Immature natural killer cell (primary cell): ENCODE data around the gene ZMYND8. TPM values are rescaled to one million over a fixed set of nuclear protein-coding genes. Genes with fewer than 3 reads are reported as not detected.

Experiments
- DNase-seq, 3 donors: peaks; one replicate each; pipeline ENCODE4 v3.0.0; 2022; ENCODE audit warnings: mixed read lengths in 1 of 3
- H3K27ac Mint-ChIP-seq, 6 donors: one replicate each; pipeline ENCODE4 v1.8.0; 2020; ENCODE audit warnings: mixed read lengths in 6 of 6, mild to moderate bottlenecking in 5 of 6, inconsistent platforms in 4 of 6, moderate library complexity in 3 of 6
- H3K27me3 Mint-ChIP-seq, 3 donors: one replicate each; pipeline ENCODE4 v1.8.0; 2020 to 2021; ENCODE audit warnings: low read depth in 3 of 3, mild to moderate bottlenecking in 3 of 3, mixed read lengths in 3 of 3, moderate library complexity in 3 of 3, inconsistent platforms in 1 of 3
- H3K36me3 Mint-ChIP-seq, 3 donors: one replicate each; pipeline ENCODE4 v1.8.0; 2020; ENCODE audit warnings: mixed read lengths in 3 of 3, inconsistent platforms in 2 of 3, mild to moderate bottlenecking in 2 of 3
- H3K4me1 Mint-ChIP-seq, 2 donors: one replicate each; pipeline ENCODE4 v1.8.0; 2020; ENCODE audit warnings: inconsistent platforms in 2 of 2, mild to moderate bottlenecking in 2 of 2, mixed read lengths in 2 of 2, moderate library complexity in 1 of 2
- H3K4me3 Mint-ChIP-seq, 5 donors: one replicate each; pipeline ENCODE4 v1.8.0; 2020; ENCODE audit warnings: mild to moderate bottlenecking in 5 of 5, mixed read lengths in 5 of 5, inconsistent platforms in 3 of 5, moderate library complexity in 3 of 5
- H3K9me3 Mint-ChIP-seq, 6 donors: one replicate each; pipeline ENCODE4 v1.8.0; 2020; ENCODE audit warnings: mild to moderate bottlenecking in 6 of 6, mixed read lengths in 6 of 6, inconsistent platforms in 4 of 6, moderate library complexity in 3 of 6
- polyA plus RNA-seq, 3 donors: library from polyadenylated mRNA; unstranded; fragments of 300-500 nt; fragmentation: Illumina TruSeq; gene quantifications; one replicate each; pipeline ENCODE4 v1.2.3, GENCODE V29; 2021

ZMYND8 gene
- polyA plus RNA-seq, 3 donors from 2014 or later, result 3.4 to 16.9 (median 5.1) TPM

- Mint-ChIP-seq H3K27me3 (peaks cover 0 to 1% (median 0%) of the 10 kb centered on the region in 3 donors), H3K36me3 (peaks cover 0 to 5% (median 3%) of the 10 kb centered on the region in 3 donors), H3K9me3 (no peaks in the 10 kb centered on the region), H3K4me3 (no peak overlapping the region), H3K27ac (peak overlapping the region in 3 of 6 donors; percentile 3 to 48 (median 16)), H3K4me1 (peaks cover 49 to 69% of the 10 kb centered on the region in 2 donors)
- no peak for DNase-seq
Observed at GRCh38 chr20:47325242-47325641, 31.3 kb downstream of the ZMYND8 start.

- Mint-ChIP-seq H3K9me3 (no peaks in the 10 kb centered on the region), H3K4me1 (peaks cover 73 to 82% of the 10 kb centered on the region in 2 donors), H3K27ac (peak overlapping the region; percentile 18 to 83 (median 74)), H3K27me3 (peaks cover 0 to 5% (median 3%) of the 10 kb centered on the region in 3 donors), H3K36me3 (peaks cover 0 to 5% (median 0%) of the 10 kb centered on the region in 3 donors), H3K4me3 (no peak overlapping the region)
- no peak for DNase-seq
Observed at GRCh38 chr20:47320990-47321805, 35.3 kb downstream of the ZMYND8 start.

GRCh38 chr20:47319517-47320252 lies 36.8 kb downstream of the ZMYND8 start:
- H3K27me3 Mint-ChIP-seq, result peaks cover 0 to 5% (median 3%) of the 10 kb centered on the region in 3 donors
- no peaks in the 10 kb centered on the region for H3K9me3 Mint-ChIP-seq
- peak overlapping the region; percentile 33 to 79 (median 59) for H3K4me3 Mint-ChIP-seq
- H3K27ac Mint-ChIP-seq, result peak overlapping the region; percentile 75 to 96 (median 89)
- DNase-seq, result no peak
- H3K4me1 Mint-ChIP-seq, result peaks cover 83 to 88% of the 10 kb centered on the region in 2 donors
- peaks cover 0 to 3% (median 0%) of the 10 kb centered on the region in 3 donors for H3K36me3 Mint-ChIP-seq

- H3K4me1 Mint-ChIP-seq, result peaks cover 84 to 89% of the 10 kb centered on the region in 2 donors
Observed at GRCh38 chr20:47318586-47319516, 37.6 kb downstream of the ZMYND8 start.

GRCh38 chr20:47318027-47318585 lies 38.4 kb downstream of the ZMYND8 start:
- no peak for DNase-seq
- H3K27ac Mint-ChIP-seq, result peak overlapping the region; percentile 75 to 96 (median 89)
- H3K4me3 Mint-ChIP-seq, result peak overlapping the region; percentile 7 to 79 (median 59)
- peaks cover 76 to 83% of the 10 kb centered on the region in 2 donors for H3K4me1 Mint-ChIP-seq
- peaks cover 0 to 3% (median 0%) of the 10 kb centered on the region in 3 donors for H3K36me3 Mint-ChIP-seq
- H3K27me3 Mint-ChIP-seq, result peaks cover 0 to 5% (median 1%) of the 10 kb centered on the region in 3 donors
- H3K9me3 Mint-ChIP-seq, result no peaks in the 10 kb centered on the region

More at GRCh38 chr20:47318586-47319516, 37.6 kb downstream of the ZMYND8 start:
- DNase-seq, result no peak
- Mint-ChIP-seq H3K27me3 (peaks cover 0 to 5% (median 3%) of the 10 kb centered on the region in 3 donors), H3K9me3 (no peaks in the 10 kb centered on the region), H3K4me3 (peak overlapping the region; percentile 57 to 79 (median 59)), H3K27ac (peak overlapping the region; percentile 75 to 96 (median 89)), H3K36me3 (peaks cover 0 to 3% (median 0%) of the 10 kb centered on the region in 3 donors)

- Mint-ChIP-seq H3K27ac (peak overlapping the region; percentile 75 to 96 (median 89)), H3K27me3 (peaks cover 0 to 5% (median 1%) of the 10 kb centered on the region in 3 donors), H3K4me3 (peak overlapping the region; percentile 7 to 79 (median 59)), H3K9me3 (no peaks in the 10 kb centered on the region), H3K4me1 (peaks cover 68 to 82% of the 10 kb centered on the region in 2 donors), H3K36me3 (no peaks in the 10 kb centered on the region)
- DNase-seq, result peak; percentile 39 to 48 (median 43)
Observed at GRCh38 chr20:47317127-47317895, 39.2 kb downstream of the ZMYND8 start.

- Mint-ChIP-seq H3K36me3 (no peaks in the 10 kb centered on the region), H3K4me3 (peak overlapping the region; percentile 6 to 59 (median 8)), H3K27ac (peak overlapping the region; percentile 75 to 96 (median 89)), H3K27me3 (peaks cover 0 to 5% (median 1%) of the 10 kb centered on the region in 3 donors), H3K9me3 (no peaks in the 10 kb centered on the region), H3K4me1 (peaks cover 72 to 82% of the 10 kb centered on the region in 2 donors)
- DNase-seq, result no peak
Observed at GRCh38 chr20:47316776-47317126, 39.7 kb downstream of the ZMYND8 start.

- peaks cover 0 to 4% (median 0%) of the 10 kb centered on the region in 3 donors for H3K36me3 Mint-ChIP-seq
- no peak for DNase-seq
- peaks cover 0 to 7% (median 1%) of the 10 kb centered on the region in 3 donors for H3K27me3 Mint-ChIP-seq
- peaks cover 67 to 79% of the 10 kb centered on the region in 2 donors for H3K4me1 Mint-ChIP-seq
- H3K9me3 Mint-ChIP-seq, result no peaks in the 10 kb centered on the region
- H3K27ac Mint-ChIP-seq, result peak overlapping the region; percentile 30 to 90 (median 73)
- H3K4me3 Mint-ChIP-seq, result no peak overlapping the region
Observed at GRCh38 chr20:47315339-47316056, 41.0 kb downstream of the ZMYND8 start.

- Mint-ChIP-seq H3K27ac (peak overlapping the region in 5 of 6 donors; percentile 35 to 90 (median 73)), H3K9me3 (no peaks in the 10 kb centered on the region), H3K36me3 (peaks cover 0 to 4% (median 0%) of the 10 kb centered on the region in 3 donors), H3K27me3 (peaks cover 0 to 7% (median under 1%) of the 10 kb centered on the region in 3 donors), H3K4me3 (no peak overlapping the region), H3K4me1 (peaks cover 63 to 72% of the 10 kb centered on the region in 2 donors)
- no peak for DNase-seq
Observed at GRCh38 chr20:47314647-47315338, 41.7 kb downstream of the ZMYND8 start.

- Mint-ChIP-seq H3K9me3 (no peaks in the 10 kb centered on the region), H3K36me3 (peaks cover 0 to 4% (median 0%) of the 10 kb centered on the region in 3 donors), H3K27me3 (peaks cover 0 to 2% (median 0%) of the 10 kb centered on the region in 3 donors), H3K4me3 (no peak overlapping the region), H3K4me1 (peaks cover 36 to 45% of the 10 kb centered on the region in 2 donors), H3K27ac (peak overlapping the region in 1 of 6 donors; percentile 55)
- DNase-seq, result no peak
Observed at GRCh38 chr20:47311967-47312681, 44.4 kb downstream of the ZMYND8 start.
